DMS 273 (cell line): Measurements from ENCODE around the gene PDE4C.

Experiments used
- DNase-seq: peaks from one replicate; lab custom pipeline; 2025; ENCODE audit not compliant: unreplicated experiment; lab: John Stamatoyannopoulos, UW

Gene PDE4C

DNA sequence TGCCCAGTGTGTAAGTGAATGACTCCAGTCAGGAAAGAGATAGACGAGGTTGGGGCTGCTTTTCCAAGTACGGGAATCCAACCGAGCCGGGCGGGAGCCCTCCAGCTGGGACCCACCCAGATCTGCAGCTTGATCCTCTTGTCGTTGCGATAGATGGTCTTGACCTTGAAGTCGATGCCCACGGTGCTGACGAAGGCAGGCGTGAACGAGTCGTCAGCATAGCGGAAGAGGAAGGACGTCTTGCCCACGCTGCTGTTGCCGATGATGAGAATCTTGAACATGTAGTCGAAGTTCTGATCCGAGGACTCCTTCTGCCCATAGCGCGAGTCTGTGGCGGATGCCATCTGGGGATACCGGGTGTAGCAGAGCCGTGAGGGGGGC, 23.9 kb downstream of the PDE4C start:
- DNase-seq: no peak

DNA sequence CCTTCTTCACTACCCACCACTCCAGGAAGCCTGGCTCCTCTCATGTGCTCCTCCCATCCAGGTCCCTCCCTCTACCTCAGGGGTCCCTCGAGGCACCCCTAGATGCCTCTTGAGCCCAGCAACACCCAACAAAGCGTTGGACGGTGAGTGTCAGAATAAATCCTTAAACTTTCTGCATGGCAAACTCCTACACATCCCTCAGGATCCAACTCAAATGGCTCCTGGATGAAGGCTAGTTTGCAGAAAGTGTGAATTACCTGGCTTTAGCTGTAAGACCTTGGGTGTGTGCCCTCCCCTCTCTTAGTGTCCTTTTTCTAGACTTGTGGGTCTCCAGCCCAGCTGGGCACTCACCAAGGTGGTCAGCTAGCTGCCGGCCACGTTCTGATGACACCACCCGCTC, 27.9 kb downstream of the PDE4C start:
- no peak for DNase-seq

DNA sequence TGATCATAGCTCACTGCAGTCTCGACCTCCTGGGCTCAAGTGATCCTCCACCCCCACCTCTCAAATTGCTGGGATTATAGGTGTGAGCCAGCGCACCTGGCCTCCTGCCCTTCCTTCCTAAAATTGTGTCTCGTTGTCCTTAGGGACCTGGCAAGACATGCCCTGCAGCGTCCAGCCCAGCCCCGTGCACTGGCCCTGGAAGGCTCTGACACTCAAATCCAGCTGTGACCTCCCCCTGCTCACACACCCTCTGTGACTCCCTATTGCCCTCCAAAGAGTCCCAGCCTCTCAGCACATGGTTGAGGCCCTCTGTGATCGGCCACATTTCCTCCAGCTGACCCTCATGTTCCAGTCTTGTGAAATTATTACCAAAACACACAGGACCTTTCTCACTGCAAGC, 28.3 kb downstream of the PDE4C start:
- DNase-seq: no peak

DNA sequence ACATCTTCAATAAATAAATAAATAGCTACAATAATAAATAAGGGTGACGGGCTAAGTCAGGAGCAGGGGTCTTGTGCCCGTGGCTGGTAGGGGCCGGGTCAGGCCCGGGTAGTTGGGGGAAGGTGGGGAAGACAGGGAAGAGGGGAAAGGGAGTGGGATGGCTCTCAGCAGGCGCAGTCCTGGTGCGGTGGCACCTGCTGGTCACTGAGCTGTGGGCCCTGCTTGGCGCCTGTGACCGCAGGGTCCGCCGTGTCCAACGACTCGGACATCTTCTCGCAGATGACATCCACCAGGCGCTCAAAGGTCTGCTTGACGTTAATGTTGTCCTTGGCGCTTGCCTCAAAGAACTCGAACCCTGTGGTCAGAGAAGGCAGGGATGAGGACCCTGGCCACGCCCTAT, 28.9 kb downstream of the PDE4C start:
- DNase-seq: no peak

DNA sequence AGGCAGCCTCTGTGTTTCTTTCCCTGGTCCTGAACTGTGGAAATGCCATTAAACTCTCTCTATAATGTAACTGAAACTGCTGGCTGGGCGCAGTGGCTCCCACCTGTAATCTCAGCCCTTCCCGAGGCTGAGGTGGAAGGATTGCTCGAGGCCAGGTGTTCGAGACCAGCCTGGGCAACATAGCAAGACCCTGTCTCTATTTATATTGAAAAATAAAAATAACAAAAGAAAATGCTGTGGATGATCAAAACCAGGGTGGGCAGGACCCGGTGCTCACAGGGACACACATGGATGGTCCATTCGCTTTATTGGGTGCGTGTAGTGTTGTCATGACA, 29.8 kb downstream of the PDE4C start:
- DNase-seq: no peak

DNA sequence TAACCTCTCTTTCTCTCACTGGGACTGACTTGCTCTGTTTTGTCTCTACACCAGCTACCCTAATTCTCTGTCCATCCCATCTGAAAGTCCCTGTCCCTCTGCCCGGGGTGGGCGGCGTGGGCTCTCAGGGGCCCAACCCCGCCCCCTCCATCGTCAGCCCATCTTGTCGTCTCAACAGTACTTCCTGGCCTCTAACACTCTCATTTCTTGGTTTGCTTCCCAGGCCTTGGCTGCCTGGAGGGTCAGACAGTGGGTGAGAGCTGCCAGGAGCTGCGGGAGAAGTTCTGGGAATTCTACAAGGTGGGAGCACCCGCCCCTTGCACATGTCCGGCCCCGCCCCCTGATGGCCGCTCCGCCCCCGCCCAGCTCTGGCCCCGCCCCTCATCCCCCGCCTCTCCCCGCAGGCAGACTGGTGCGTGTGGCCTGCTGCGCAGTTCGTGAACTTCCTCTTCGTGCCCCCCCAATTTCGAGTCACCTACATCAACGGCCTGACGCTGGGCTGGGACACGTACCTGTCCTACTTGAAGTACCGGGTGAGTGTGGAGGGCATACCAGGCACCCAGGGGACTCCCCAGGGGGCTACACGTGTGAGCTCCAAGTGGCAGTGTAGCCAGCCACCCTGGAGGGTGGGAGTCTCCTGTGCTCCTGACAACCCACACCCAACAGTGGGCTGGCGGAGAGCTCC, 31.5 kb downstream of the PDE4C start:
- peak; percentile 52 for DNase-seq

DNA sequence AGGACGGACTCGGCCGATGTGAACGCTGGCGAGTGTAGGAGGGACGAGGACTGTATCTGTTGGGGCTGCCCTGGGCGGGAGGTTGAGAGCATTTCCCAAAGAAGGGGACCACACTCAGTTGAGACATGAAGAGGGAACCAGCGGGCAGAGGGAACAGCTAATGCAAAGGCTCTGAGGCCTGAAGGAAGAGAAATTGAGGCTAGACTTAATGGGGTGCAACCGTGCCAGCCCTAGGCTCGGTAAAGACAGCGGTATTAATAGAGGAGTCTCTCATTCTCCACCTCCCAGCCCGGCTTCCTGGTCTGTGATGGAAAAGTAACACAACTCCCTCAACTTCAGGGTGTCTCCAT, 32.1 kb downstream of the PDE4C start:
- no peak for DNase-seq

DNA sequence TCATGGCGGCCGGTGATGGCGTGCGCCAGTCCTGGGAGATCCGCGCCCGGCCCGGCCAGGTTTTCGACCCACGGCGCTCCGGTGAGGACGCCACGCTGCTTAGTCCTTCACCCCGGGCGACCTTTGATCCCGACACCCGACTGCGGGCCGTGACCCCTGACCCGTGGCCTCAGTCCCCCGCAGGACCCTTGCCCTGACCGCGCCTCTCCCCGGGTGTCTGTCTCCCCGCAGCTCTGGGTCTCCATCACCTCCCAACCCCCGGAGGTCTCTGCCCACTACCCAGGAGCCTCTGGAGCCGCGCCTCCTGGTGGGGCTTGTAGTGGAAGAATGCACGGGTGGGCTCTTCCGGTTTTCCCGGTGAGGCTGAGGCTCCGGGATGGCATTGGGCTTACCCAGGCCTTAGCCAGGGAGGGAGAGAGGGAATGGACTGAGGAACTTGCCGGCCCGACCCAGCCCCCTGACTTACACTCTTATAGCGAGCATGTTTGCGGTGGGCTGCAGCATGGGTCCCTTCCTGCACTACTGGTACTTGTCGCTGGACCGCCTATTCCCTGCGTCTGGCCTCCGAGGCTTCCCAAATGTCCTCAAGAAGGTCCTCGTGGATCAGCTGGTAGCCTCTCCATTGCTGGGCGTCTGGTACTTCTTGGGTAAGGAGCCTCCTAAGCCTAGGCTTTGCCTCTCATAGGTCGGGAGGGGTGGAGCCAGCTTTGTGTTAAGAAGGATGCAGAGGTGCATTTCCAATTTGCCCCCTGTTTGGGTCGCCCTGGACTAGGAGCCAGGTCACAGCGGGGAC, 32.7 kb downstream of the PDE4C start:
- DNase-seq: peak; percentile 53

DNA sequence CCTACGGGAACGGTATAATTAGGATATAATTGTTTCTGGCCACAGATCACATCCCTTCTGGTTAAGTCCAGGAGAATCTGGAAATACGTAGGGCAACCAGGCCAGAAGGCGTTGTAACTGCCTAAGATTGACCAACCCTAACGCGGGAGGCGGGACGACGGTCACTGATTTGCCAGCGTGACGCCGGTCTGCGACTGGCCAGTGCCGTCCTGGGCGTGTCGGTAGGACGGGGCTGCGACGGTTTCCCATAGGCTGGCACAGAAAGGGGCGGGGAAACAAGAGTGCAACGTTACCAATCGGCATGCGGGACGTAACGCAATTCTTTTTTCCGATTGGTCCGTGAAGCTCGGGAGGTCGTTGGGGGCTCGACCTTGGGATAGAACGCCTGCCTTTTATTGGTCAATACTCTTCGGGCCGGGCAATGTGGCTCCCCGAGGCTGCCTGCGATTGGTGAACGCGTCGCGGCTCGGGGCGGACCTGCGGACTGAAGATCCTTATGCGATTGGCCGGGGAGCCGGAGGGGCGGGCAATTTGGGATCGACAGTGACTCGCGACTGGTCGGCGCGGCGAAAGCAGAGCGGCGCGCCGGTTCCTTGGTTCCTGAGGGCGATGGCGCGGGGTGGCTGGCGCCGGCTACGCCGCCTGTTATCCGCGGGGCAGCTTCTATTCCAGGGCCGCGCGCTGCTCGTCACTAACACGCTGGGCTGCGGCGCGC, 33.4 kb downstream of the PDE4C start, which contains the start of gene MPV17L2:
TSS of gene MPV17L2 (plus strand) at position 546 of the 715 bp plus-strand sequence. CDS start at position 610, 64 bp downstream.
- DNase-seq: peak; percentile 100

DNA sequence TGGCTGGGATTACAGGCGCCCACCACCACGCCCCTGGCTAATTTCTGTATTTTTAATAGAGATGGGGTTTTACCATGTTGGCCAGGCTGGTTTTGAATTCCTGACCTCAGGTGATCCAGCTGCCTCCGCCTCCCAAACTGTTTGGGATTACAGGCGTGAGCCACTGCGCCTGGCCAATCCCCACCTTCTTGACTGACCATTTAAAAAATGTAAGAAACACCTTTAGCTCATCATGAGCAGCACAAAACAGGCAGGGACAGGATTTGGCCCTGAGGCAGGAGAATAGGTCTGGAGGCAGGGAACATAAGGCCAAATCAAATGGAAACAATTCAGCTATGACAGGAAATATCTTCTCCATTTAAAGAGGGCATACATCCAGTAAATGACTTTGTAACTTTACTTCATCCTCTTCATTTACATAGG, 34.6 kb downstream of the PDE4C start:
- no peak for DNase-seq

DNA sequence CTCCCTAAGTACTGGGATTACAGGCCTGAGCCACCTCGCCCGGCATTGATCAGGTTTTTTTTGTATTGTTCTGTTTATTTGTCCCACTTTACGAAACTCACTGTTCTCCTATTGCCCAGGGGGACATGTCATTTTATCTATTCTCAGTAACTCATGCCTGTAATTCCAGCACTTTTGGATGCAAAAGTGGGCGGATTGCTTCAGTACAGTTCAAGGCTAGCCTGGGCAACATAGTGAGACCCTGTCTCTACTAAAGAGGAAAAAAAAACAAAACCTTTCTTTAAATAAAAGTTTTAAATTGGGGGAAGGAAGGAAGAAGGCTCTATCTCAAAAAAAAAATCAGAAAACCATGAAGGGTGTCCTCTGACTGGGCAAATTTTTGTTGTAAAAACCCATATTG, 36.0 kb downstream of the PDE4C start:
- DNase-seq: no peak

DNA sequence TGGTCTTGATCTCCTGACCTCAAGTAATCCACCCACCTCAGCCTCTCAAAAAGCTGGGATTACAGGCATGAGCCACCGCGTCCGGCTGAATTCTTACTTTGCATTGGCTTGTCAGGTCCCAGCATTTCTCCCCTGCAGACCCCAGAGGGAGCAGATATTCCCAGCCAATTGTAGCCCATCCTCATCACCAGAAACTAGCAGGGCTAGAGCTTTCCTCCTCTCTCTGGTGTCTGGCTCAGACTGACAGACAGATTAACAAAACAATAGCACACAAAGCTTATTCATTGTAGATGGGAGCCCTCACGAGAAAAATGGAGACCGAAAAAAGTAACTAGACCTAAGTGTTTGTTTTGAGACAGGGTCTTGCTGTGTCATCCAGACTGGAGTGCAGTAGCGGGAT, 40.7 kb downstream of the PDE4C start:
- no peak for DNase-seq

DNA sequence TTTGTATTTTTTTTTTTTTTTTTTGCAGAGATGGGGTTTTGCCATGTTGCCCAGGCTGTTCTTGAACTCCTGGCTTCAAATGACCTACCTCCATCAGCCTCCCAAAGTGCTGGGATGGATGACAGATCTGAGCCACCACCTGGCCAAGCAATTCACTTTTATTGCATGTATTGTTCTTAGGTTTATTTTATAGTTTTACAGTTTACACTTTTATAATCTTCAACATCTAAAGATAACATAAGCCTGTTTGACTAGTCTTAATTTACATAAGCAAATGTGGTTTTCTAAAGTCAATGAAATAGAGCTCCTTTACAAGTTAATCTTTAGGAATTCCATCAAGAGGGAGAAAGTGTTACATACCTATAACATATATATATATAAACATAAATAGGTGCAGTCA, 42.7 kb downstream of the PDE4C start:
- no peak for DNase-seq

DNA sequence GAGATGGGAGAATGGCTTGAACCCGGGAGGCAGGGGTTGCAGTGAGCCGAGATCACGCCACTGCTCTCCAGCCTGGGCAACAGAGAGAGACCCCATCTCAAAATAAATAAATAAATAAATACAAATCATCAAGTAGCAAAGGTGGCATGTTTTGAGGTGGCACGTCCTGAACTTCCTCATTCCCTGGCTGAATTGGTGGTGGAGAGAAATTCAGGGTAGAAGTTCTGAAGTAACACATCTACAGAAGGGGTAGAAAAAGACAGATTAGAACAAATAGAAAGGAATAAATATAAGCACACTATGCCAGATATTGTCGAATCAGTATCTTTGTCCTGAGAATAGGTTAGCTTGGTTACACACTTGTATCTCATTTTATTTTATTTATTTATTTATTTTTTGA, 46.3 kb downstream of the PDE4C start:
- no peak for DNase-seq

DNA sequence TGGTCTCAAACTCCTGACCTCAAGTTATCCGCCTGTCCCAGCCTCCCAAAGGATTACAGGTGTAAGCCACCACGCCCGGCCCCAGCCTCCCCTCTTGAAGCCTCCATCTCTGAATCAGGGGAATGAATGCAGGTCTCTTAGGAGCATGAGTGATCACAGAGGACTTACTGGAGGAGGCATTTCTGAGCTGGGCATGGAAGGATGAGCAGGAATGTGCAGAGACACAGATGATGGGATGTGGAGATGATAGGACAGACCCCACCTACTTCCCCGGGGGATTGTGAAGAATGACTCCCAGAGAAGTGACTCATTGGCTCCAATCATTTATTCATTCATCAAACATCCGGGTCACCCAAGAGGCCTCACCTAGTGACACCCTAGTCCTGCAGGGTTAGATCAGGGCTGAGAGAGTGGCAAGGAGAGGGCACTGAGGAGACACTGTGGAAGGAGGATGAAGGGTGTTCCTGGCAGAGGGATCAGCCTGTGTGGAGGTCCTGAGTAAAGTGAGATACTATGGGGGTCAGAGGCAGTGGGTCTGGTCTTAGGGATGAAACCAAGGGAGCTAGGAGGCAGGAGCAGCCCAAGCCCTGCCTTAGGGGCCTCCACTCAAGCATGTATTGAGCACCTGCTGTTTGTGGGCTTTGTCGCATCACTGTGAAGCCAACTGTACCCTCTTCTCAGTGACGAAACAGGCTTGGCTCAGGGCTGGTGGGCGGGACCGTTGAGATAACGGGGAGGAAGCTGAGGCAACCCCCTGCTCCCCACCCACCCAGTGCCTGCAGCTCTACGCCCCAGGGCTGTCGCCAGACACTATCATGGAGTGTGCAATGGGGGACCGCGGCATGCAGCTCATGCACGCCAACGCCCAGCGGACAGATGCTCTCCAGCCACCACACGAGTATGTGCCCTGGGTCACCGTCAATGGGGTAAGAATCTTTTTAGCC, 49.6 kb downstream of the PDE4C start:
- no peak for DNase-seq

DNA sequence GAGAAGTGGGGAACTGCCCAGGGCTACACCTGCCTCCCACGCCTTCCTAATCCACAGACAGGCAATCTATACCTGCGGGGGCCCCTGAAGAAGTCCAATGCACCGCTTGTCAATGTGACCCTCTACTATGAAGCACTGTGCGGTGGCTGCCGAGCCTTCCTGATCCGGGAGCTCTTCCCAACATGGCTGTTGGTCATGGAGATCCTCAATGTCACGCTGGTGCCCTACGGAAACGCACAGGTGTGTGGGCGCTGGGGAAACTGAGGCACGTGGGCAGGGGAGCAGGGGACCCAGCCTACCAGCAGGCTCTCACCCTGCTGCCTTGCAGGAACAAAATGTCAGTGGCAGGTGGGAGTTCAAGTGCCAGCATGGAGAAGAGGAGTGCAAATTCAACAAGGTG, 51.3 kb downstream of the PDE4C start:
- no peak for DNase-seq
